SU-DHL-6 (cell line): ENCODE data around the gene C6orf47.

Experiments used
- H2AFZ ChIP-seq: fragments of 200-600 bp; sonication (generic); 2 replicates; pipeline ENCODE4 v1.6.1; 2014; ENCODE audit warnings: low read depth, mild to moderate bottlenecking, moderate library complexity, mixed read lengths, antibody characterized with exemption, low read length; ENCODE audit not compliant: severe bottlenecking
- H3F3A ChIP-seq: fragments of 200-600 bp; shearing (Covaris generic); 2 replicates; pipeline ENCODE4 v1.6.0; 2016; ENCODE audit warnings: antibody characterized with exemption, mild to moderate bottlenecking; ENCODE audit not compliant: insufficient read depth
- H3K27ac ChIP-seq: fragments of 200-600 bp; sonication (generic); 2 replicates; pipeline ENCODE4 v1.5.1; 2016; ENCODE audit warnings: low read depth, mild to moderate bottlenecking, low read length, moderate library complexity, mixed read lengths
- H3K27me3 ChIP-seq: fragments of 200-600 bp; sonication (generic), shearing (Covaris generic); 2 replicates; pipeline ENCODE4 v1.6.0; 2014; ENCODE audit warnings: mild to moderate bottlenecking, low read length
- H3K36me3 ChIP-seq: fragments of 200-600 bp; sonication (generic); 2 replicates; pipeline ENCODE4 v1.6.1; 2014; ENCODE audit warnings: mild to moderate bottlenecking, low read length, mixed read lengths
- H3K4me2 ChIP-seq: fragments of 300-600, 200-600 bp; shearing (Covaris generic), sonication (generic); 2 replicates; pipeline ENCODE4 v1.6.0; 2014; ENCODE audit warnings: low read length, low read depth, mild to moderate bottlenecking; ENCODE audit not compliant: poor library complexity, severe bottlenecking
- H3K4me3 ChIP-seq: fragments of 200-600 bp; sonication (generic); 2 replicates; pipeline ENCODE4 v1.5.1; 2014; ENCODE audit warnings: antibody characterized with exemption, low read length, mild to moderate bottlenecking, mixed read lengths; ENCODE audit not compliant: insufficient read depth, poor library complexity, severe bottlenecking
- H3K79me2 ChIP-seq: fragments of 200-600 bp; sonication (generic); 2 replicates; pipeline ENCODE4 v1.6.1; 2014; ENCODE audit warnings: mild to moderate bottlenecking, low read length, moderate library complexity; ENCODE audit not compliant: insufficient read depth
- H3K9ac ChIP-seq: fragments of 200-600 bp; sonication (generic); 2 replicates; pipeline ENCODE4 v1.7.0; 2014; ENCODE audit warnings: mild to moderate bottlenecking, low read length
- H3K9me2 ChIP-seq: fragments of 200-600 bp; sonication (generic); replicated peaks from 2 replicates; pipeline ENCODE4 v1.6.1; 2014; ENCODE audit warnings: low read length; ENCODE audit not compliant: insufficient read depth
- H3K9me3 ChIP-seq: fragments of 200-600 bp; sonication (generic); 2 replicates; pipeline ENCODE4 v1.6.1; 2014; ENCODE audit warnings: low read length, mixed read lengths; ENCODE audit not compliant: insufficient read depth
- H4K20me1 ChIP-seq: fragments of 200-600 bp; sonication (generic); 2 replicates; pipeline ENCODE4 v1.6.1; 2014; ENCODE audit warnings: low read depth, mild to moderate bottlenecking, antibody characterized with exemption, low read length, moderate library complexity, mixed read lengths
- CTCF ChIP-seq: fragments of 200-600 bp; sonication (generic); IDR thresholded peaks from one replicate; pipeline ENCODE4 v1.5.1; 2017; ENCODE audit warnings: antibody characterized with exemption, mild to moderate bottlenecking, low read length, moderate library complexity; ENCODE audit not compliant: insufficient read depth, poor library complexity, severe bottlenecking
- EZH2phosphoT487 ChIP-seq: fragments of 200-600 bp; sonication (generic), shearing (Covaris generic); conservative IDR thresholded peaks from 2 replicates; pipeline ENCODE4 v1.6.1; 2018; ENCODE audit warnings: mild to moderate bottlenecking, antibody characterized with exemption, low read length, moderate library complexity, mixed read lengths

Gene C6orf47

DNA sequence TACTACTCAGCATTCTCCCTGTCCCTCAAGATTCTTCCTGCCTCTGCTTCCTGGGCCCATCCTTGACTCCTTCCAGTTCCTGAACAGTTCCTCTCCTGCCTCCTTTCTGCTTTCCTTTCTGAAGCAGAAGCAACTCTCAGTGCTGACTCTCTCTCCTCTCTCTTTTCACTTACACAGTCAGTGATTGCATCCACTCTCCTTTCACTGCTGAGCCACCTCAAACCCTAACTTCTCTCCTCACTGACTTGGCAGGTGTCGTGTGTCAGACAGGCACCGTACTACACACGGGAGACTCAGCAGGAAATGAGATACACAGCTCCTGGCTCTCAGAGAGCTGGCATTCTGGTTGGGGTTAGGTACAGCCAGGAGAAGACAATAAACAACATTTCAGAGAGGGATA is 37.0 kb upstream of the C6orf47 start:
- H3K9ac ChIP-seq = no peak overlapping the region
- no peak overlapping the region for H3K4me3 ChIP-seq
- H4K20me1 ChIP-seq = no peaks in the 10 kb centered on the region
- no peaks in the 10 kb centered on the region for H3K27me3 ChIP-seq
- TF ChIP-seq EZH2phosphoT487 (no peak), CTCF (no peak)
- H3K79me2 ChIP-seq = peaks cover 23% of the 10 kb centered on the region
- H3K27ac ChIP-seq = no peak overlapping the region
- H3K9me3 ChIP-seq = no peaks in the 10 kb centered on the region
- peaks cover 7% of the 10 kb centered on the region; the same call in 1 of the 2 replicates for H3K36me3 ChIP-seq
- H2AFZ ChIP-seq = no peak overlapping the region
- no peaks in the 10 kb centered on the region for H3K9me2 ChIP-seq
- H3F3A ChIP-seq = 0 out of 2 replicates have a peak, but pooled peaks cover 7% of the 10 kb centered on the region
- H3K4me2 ChIP-seq = no peak overlapping the region

DNA sequence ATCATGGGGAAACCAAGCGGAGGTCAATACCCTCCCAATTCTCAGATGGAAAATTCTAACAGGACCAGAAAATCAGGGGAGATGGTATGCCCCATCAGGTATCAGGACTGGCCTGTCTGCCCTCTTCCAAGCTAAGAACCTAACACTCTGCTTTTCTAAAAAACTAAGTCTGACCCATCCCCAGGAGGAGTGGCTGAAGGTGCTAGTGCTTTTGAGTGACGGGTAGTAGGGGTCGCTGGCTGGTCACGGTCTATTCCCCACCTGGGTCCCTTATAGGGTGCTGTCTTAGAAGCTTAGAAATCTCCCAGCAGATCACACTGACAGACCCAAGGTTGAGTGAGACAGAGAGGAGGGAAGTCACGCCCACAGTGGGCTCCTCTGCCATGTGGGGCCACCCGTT is 33.0 kb upstream of the C6orf47 start:
- H4K20me1 ChIP-seq = no peaks in the 10 kb centered on the region
- no peak overlapping the region for H3K27ac ChIP-seq
- H3K9me3 ChIP-seq = no peaks in the 10 kb centered on the region
- TF ChIP-seq CTCF = no peak
- no peak for TF ChIP-seq EZH2phosphoT487
- H3K9ac ChIP-seq = no peak overlapping the region
- no peak overlapping the region for H3K4me2 ChIP-seq
- H3K27me3 ChIP-seq = no peaks in the 10 kb centered on the region
- no peaks in the 10 kb centered on the region for H3K79me2 ChIP-seq
- no peaks in the 10 kb centered on the region for H3K9me2 ChIP-seq
- peaks cover 5% of the 10 kb centered on the region; the same call in 1 of the 2 replicates for H3K36me3 ChIP-seq
- H3K4me3 ChIP-seq = no peak overlapping the region
- H2AFZ ChIP-seq = no peak overlapping the region
- 0 out of 2 replicates have a peak, but pooled peaks cover 7% of the 10 kb centered on the region for H3F3A ChIP-seq

- Histone ChIP-seq H3K4me3 (no peak overlapping the region), H3K9me2 (no peaks in the 10 kb centered on the region), H3K9me3 (no peaks in the 10 kb centered on the region), H3F3A (0 out of 2 replicates have a peak, but pooled peaks cover 3% of the 10 kb centered on the region), H3K27me3 (no peaks in the 10 kb centered on the region), H3K4me2 (no peak overlapping the region), H2AFZ (no peak overlapping the region), H3K27ac (no peak overlapping the region), H3K9ac (no peak overlapping the region), H3K79me2 (no peaks in the 10 kb centered on the region), H4K20me1 (no peaks in the 10 kb centered on the region), H3K36me3 (peaks cover 5% of the 10 kb centered on the region; the same call in 1 of the 2 replicates)
- TF ChIP-seq EZH2phosphoT487 = no peak
- no peak for TF ChIP-seq CTCF
Observed at GRCh38 chr6:31692886-31693285, 32.3 kb upstream of the C6orf47 start.
